ENCODE measurements around the gene CTSE. TPM values are rescaled to one million over a fixed set of nuclear protein-coding genes. Genes with fewer than 3 reads are reported as not detected.

Gene CTSE
- total and polyA plus RNA-seq, 2 of the 13 experiments (the other 11 are each of a cell fraction or from before 2014, with no cell fraction given): 0.50 to 0.69 TPM

DNA sequence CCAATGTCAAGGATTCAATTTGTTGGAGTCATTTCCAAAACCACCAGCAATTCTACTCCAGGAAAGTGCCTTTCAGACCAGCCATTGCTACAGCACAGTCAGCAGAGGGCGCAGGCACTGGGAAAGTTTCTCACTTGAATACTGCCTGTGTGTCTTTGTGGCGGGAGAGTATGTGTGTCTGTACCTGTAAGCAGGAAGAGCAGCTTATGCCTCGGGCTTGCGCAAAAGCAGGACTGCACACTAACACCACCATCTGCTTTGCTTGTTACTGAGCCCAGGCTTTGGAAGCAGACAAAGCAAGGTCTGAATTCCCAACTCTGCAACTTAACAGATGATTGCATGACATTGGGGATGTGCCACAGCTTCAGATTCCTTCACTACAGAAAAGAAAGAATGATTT lies 7.0 kb upstream of the CTSE start (continued):
- TF ChIP-seq, protein P1, sequence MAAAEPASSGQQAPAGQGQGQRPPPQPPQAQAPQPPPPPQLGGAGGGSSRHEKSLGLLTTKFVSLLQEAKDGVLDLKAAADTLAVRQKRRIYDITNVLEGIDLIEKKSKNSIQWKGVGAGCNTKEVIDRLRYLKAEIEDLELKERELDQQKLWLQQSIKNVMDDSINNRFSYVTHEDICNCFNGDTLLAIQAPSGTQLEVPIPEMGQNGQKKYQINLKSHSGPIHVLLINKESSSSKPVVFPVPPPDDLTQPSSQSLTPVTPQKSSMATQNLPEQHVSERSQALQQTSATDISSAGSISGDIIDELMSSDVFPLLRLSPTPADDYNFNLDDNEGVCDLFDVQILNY (CRISPR knock-in tag; conservative IDR thresholded peaks at IDR 0.05): 0 out of 2 replicates have a peak, but pooled peaks have one; percentile 29
- TF ChIP-seq ZSCAN9 (CRISPR knock-in tag; IDR thresholded peaks at IDR 0.05; ENCODE audit: borderline replicate concordance): peak; percentile 40; the same call in 1 of the 2 replicates
- peak; percentile 63; the same call in 1 of the 2 replicates for TF ChIP-seq KAT8 (CRISPR knock-in tag; IDR thresholded peaks at IDR 0.05)
- peak; percentile 44; the same call in 1 of the 2 replicates for TF ChIP-seq FOXA3 (CRISPR knock-in tag; IDR thresholded peaks at IDR 0.05)
- peak; percentile 47; the same call in 1 of the 2 replicates for TF ChIP-seq HNF4A (CRISPR knock-in tag; IDR thresholded peaks at IDR 0.05)
- no peak for TF ChIP-seq SNAPC4 (CRISPR knock-in tag; IDR thresholded peaks at IDR 0.05)
- 0 out of 2 replicates have a peak, but pooled peaks have one; percentile 46 for TF ChIP-seq ZKSCAN8 (CRISPR knock-in tag; IDR thresholded peaks at IDR 0.05; ENCODE audit: borderline replicate concordance)
- no peak for TF ChIP-seq HOXD1 (CRISPR knock-in tag; IDR thresholded peaks at IDR 0.05)
- no peak for TF ChIP-seq RCOR2 (CRISPR knock-in tag; IDR thresholded peaks at IDR 0.05)
- 0 out of 2 replicates have a peak, but pooled peaks have one; percentile 27 for TF ChIP-seq ZNF24 (IDR thresholded peaks at IDR 0.05)
- TF ChIP-seq MEIS2 (CRISPR knock-in tag; IDR thresholded peaks at IDR 0.05): 0 out of 2 replicates have a peak, but pooled peaks have one; percentile 22
- peak; percentile 34; the same call in 1 of the 2 replicates for TF ChIP-seq HDAC2 (CRISPR knock-in tag; IDR thresholded peaks at IDR 0.05)
- no peak for TF ChIP-seq ZNF543 (CRISPR knock-in tag; IDR thresholded peaks at IDR 0.05)
- peak; percentile 86; the same call in 1 of the 2 replicates for TF ChIP-seq ZNF292 (CRISPR knock-in tag; IDR thresholded peaks at IDR 0.05; ENCODE audit: borderline replicate concordance, low read depth)
- TF ChIP-seq KDM2A (CRISPR knock-in tag; IDR thresholded peaks at IDR 0.05; ENCODE audit: borderline replicate concordance, low read depth): peak; percentile 45; the same call in 1 of the 2 replicates
- no peak for TF ChIP-seq FLYWCH1 (CRISPR knock-in tag; IDR thresholded peaks at IDR 0.05)
- TF ChIP-seq MXD4 (CRISPR knock-in tag; IDR thresholded peaks at IDR 0.05): 0 out of 2 replicates have a peak, but pooled peaks have one; percentile 20
- TF ChIP-seq ETS1 (CRISPR knock-in tag; IDR thresholded peaks at IDR 0.05): no peak
- TF ChIP-seq FOXP1 (IDR thresholded peaks at IDR 0.05): no peak
- 0 out of 2 replicates have a peak, but pooled peaks have one; percentile 7 for TF ChIP-seq FOXP1 (CRISPR knock-in tag; IDR thresholded peaks at IDR 0.05)
- TF ChIP-seq HNRNPLL (IDR thresholded peaks at IDR 0.05; ENCODE audit: low read depth, low read length, poor library complexity, severe bottlenecking): peak; percentile 38
- peak; percentile 67; the same call in 1 of the 2 replicates for TF ChIP-seq MED1 (CRISPR knock-in tag; IDR thresholded peaks at IDR 0.05)
- TF ChIP-seq CAMTA2 (CRISPR knock-in tag; IDR thresholded peaks at IDR 0.05; ENCODE audit: borderline replicate concordance): no peak
- no peak for TF ChIP-seq MED13 (CRISPR knock-in tag; IDR thresholded peaks at IDR 0.05)
- TF ChIP-seq ZMYM4 (CRISPR knock-in tag; IDR thresholded peaks at IDR 0.05): peak; percentile 72

All from HepG2 (cell line).